Heart left ventricle (tissue), 13 donors: ENCODE results near the gene LMCD1.

Experiments
- CTCF ChIP-seq, 12 donors: fragments of 200-600 bp; sonication (generic) in 4 of 12; IDR thresholded peaks; one replicate each; pipeline versions ENCODE4 v1.5.0 to v1.8.0; 2018 to 2022; ENCODE audit warnings: antibody characterized with exemption in 12 of 12, mild to moderate bottlenecking in 5 of 12
- POLR2A ChIP-seq, 2 donors: fragments of 450-650 bp; IDR thresholded peaks; one replicate each; pipeline ENCODE4 v1.6.1; 2017; ENCODE audit warnings: antibody characterized with exemption in 2 of 2, mild to moderate bottlenecking in 2 of 2, moderate library complexity in 2 of 2
- donor health status: ischemic (EF 13 %, LVEDD 7.1; RV severe dilation, severe dysfunction).
- donor health status: DM: no; HTN: yes; CAD: no.
- donor health status: DM: no; HTN: no; CAD: no.
- donor health status: ischemic (EF 25% LVEDD 6.9; RV normal size, moderate dysfunction).
- donor health status: ischemic (EF 25% LVEDD 5.7; RV mildly dilated, moderate dysfunction).
- donor health status: ischemic (EF 35%, LVEDD 5.7; RV mildly dilated, moderate dysfunction).
- donor health status: nonischemic (EF 11% LVEDD 7.7; RV severe dilation, severe dysfunction).
- donor health status: DM: yes; HTN: yes; CAD: no.
- donor health status: PGD.
- donor health status: ischemic (EF 29% LVEDD 5.4; RV normal size, mild dysfunction).
- donor health status: nonischemic (EF 23%, LVEDD 6.1; RV moderate dilation, normal function).

- no peak for TF ChIP-seq CTCF (IDR thresholded peaks at IDR 0.05)
- TF ChIP-seq POLR2A (IDR thresholded peaks at IDR 0.05): no peak
These were observed 18.5 kb upstream of the LMCD1 start for GRCh38 chr3:8482960-8483665.
